H1 (cell line): ENCODE results near the gene XPNPEP1. TPM values are rescaled to one million over a fixed set of nuclear protein-coding genes. Genes with fewer than 3 reads are reported as not detected.

Source experiments
- CTCF ChIA-PET: fragments of 300-600 bp; sonication (Branson Sonifier 250); formaldehyde crosslinking; loops from one replicate; lab custom pipeline; 2021; ENCODE audit not compliant: partially characterized antibody; lab: Charles Lee
- POLR2A ChIA-PET: fragments of 300-600 bp; sonication (Branson Sonifier 250); formaldehyde crosslinking; loops from one replicate; lab custom pipeline; 2021; ENCODE audit warnings: inconsistent platforms; ENCODE audit not compliant: partially characterized antibody; lab: Charles Lee
- DNase-seq, 2 experiments: peaks; one replicate each; pipeline versions ENCODE4 v3.0.0 to v3.0.0-alpha.2; 2010 to 2022; ENCODE audit warnings: low spot score in 2 of 2, low read depth in 1 of 2, mixed read lengths in 1 of 2
- FAIRE-seq: peaks from 2 replicates; lab custom pipeline; 2011; peaks lifted over from hg19 to GRCh38; lab: Jason Lieb, UNC
- H2AFZ ChIP-seq: 2 replicates; pipeline ENCODE4 v1.8.1; 2012; ENCODE audit warnings: low read length, inconsistent platforms
- H2AK5ac ChIP-seq: 2 replicates; pipeline ENCODE4 v1.6.1; 2013; ENCODE audit warnings: low read depth, low read length
- H2BK120ac ChIP-seq: replicated peaks from 2 replicates; pipeline ENCODE3; 2013; ENCODE audit warnings: low read depth, low read length, inconsistent platforms
- H2BK12ac ChIP-seq: 2 replicates; pipeline ENCODE4 v1.6.1; 2013; ENCODE audit warnings: low read depth, low read length
- H2BK15ac ChIP-seq: 2 replicates; pipeline ENCODE4 v1.6.1; 2013; ENCODE audit warnings: low read length
- H2BK20ac ChIP-seq: 2 replicates; pipeline ENCODE4 v1.6.1; 2013; ENCODE audit warnings: low read length
- H2BK5ac ChIP-seq: 2 replicates; pipeline ENCODE4 v1.6.1; 2013; ENCODE audit warnings: low read depth, low read length
- H3K14ac ChIP-seq: 2 replicates; pipeline ENCODE4 v1.6.1; 2013; ENCODE audit warnings: inconsistent platforms; ENCODE audit not compliant: insufficient read length
- H3K18ac ChIP-seq: 2 replicates; pipeline ENCODE4 v1.6.1; 2013; ENCODE audit warnings: low read length; ENCODE audit errors: extremely low read depth
- H3K23ac ChIP-seq: 2 replicates; pipeline ENCODE4 v1.6.1; 2013; ENCODE audit warnings: inconsistent platforms; ENCODE audit not compliant: insufficient read length
- H3K23me2 ChIP-seq: 2 replicates; pipeline ENCODE4 v1.6.1; 2013; ENCODE audit warnings: low read depth, low read length
- H3K27ac ChIP-seq: 2 replicates; pipeline ENCODE4 v1.6.1; 2011; ENCODE audit warnings: low read depth, low read length, inconsistent platforms
- H3K27me3 ChIP-seq, 4 experiments: replicated peaks in 1 of 4; 1 replicate in 1 of 4; 2 replicates in 3 of 4; pipeline versions ENCODE4 v1.6.1 to v1.8.1; 2011 to 2013; ENCODE audit warnings: low read length in 3 of 4, mild to moderate bottlenecking in 3 of 4, inconsistent platforms in 2 of 4, mixed read lengths in 2 of 4, moderate library complexity in 1 of 4; ENCODE audit not compliant: control insufficient read depth in 3 of 4, insufficient read depth in 3 of 4; ENCODE audit errors: extremely low read depth in 1 of 4
- H3K36me3 ChIP-seq, 4 experiments: 2 replicates each; pipeline versions ENCODE4 v1.6.1 to v1.8.1; 2011 to 2013; ENCODE audit warnings: mild to moderate bottlenecking in 4 of 4, low read length in 3 of 4, moderate library complexity in 2 of 4, control low read depth in 1 of 4, inconsistent platforms in 1 of 4; ENCODE audit not compliant: insufficient read depth in 4 of 4, control insufficient read depth in 2 of 4
- H3K4ac ChIP-seq: replicated peaks from 2 replicates; pipeline ENCODE3; 2013; ENCODE audit warnings: low read length, low read depth, mixed read lengths, inconsistent platforms; ENCODE audit not compliant: insufficient read length
- H3K4me1 ChIP-seq, 4 experiments: replicated peaks in 1 of 4; 1 replicate in 1 of 4; 2 replicates in 3 of 4; pipeline versions ENCODE4 v1.6.1 to v1.8.1; 2011 to 2013; ENCODE audit warnings: low read length in 3 of 4, inconsistent platforms in 2 of 4, mixed read lengths in 1 of 4; ENCODE audit not compliant: insufficient read depth in 4 of 4, control insufficient read depth in 3 of 4
- H3K4me2 ChIP-seq, 2 experiments: 2 replicates each; pipeline versions ENCODE4 v1.6.1 to v1.8.1; 2011 to 2013; ENCODE audit warnings: low read depth in 2 of 2, low read length in 2 of 2, control low read depth in 1 of 2, inconsistent platforms in 1 of 2, mild to moderate bottlenecking in 1 of 2; ENCODE audit not compliant: insufficient read depth in 1 of 2
- H3K4me3 ChIP-seq, 4 experiments: fragments of 200-600, 300-600 bp in 1 of 4; sonication (generic), shearing (Covaris generic), sonication (Bioruptor Twin) in 1 of 4; 2 replicates each; pipeline versions ENCODE4 v1.5.1 to v1.8.1; 2011 to 2016; ENCODE audit warnings: low read length in 4 of 4, low read depth in 3 of 4, control low read depth in 2 of 4, inconsistent platforms in 2 of 4, mild to moderate bottlenecking in 2 of 4, mixed read lengths in 1 of 4, moderate library complexity in 1 of 4; ENCODE audit not compliant: insufficient read depth in 2 of 4; ENCODE audit errors: extremely low read depth in 1 of 4
- H3K56ac ChIP-seq: replicated peaks from 2 replicates; pipeline ENCODE3; 2013; ENCODE audit warnings: low read depth, mild to moderate bottlenecking, mixed read lengths, low read length, inconsistent platforms; ENCODE audit not compliant: insufficient read length
- H3K79me1 ChIP-seq: 2 replicates; pipeline ENCODE4 v1.6.1; 2013; ENCODE audit warnings: low read depth, low read length, control low read depth
- H3K79me2 ChIP-seq, 2 experiments: 2 replicates each; pipeline versions ENCODE4 v1.6.1 to v1.8.1; 2012 to 2013; ENCODE audit warnings: low read length in 2 of 2, mild to moderate bottlenecking in 2 of 2, inconsistent platforms in 1 of 2; ENCODE audit not compliant: insufficient read depth in 2 of 2, control insufficient read depth in 1 of 2
- H3K9ac ChIP-seq, 4 experiments: replicated peaks in 1 of 4; 1 replicate in 1 of 4; 2 replicates in 3 of 4; pipeline versions ENCODE4 v1.6.1 to v1.8.1; 2011 to 2013; ENCODE audit warnings: low read depth in 3 of 4, low read length in 3 of 4, control low read depth in 2 of 4, mild to moderate bottlenecking in 2 of 4, moderate library complexity in 2 of 4, inconsistent platforms in 1 of 4; ENCODE audit errors: extremely low read depth in 1 of 4
- H3K9me3 ChIP-seq, 2 experiments: 2 replicates each; pipeline versions ENCODE4 v1.6.1 to v1.8.1; 2012 to 2013; ENCODE audit warnings: mild to moderate bottlenecking in 2 of 2, moderate library complexity in 2 of 2, control low read depth in 1 of 2, inconsistent platforms in 1 of 2, low read depth in 1 of 2, low read length in 1 of 2, mixed read lengths in 1 of 2; ENCODE audit not compliant: insufficient read depth in 2 of 2
- H4K20me1 ChIP-seq, 2 experiments: replicated peaks in 1 of 2; 2 replicates each; pipeline versions ENCODE3 to v1.8.1; 2011 to 2013; ENCODE audit warnings: inconsistent platforms in 2 of 2, low read length in 2 of 2, mild to moderate bottlenecking in 1 of 2; ENCODE audit not compliant: insufficient read depth in 2 of 2, control insufficient read depth in 1 of 2
- H4K5ac ChIP-seq: 2 replicates; pipeline ENCODE4 v1.6.1; 2013; ENCODE audit warnings: low read length, low read depth, mixed read lengths, inconsistent platforms; ENCODE audit not compliant: insufficient read length
- H4K8ac ChIP-seq: 2 replicates; pipeline ENCODE4 v1.8.0; 2013; ENCODE audit warnings: mild to moderate bottlenecking, moderate library complexity, low read length, inconsistent platforms; ENCODE audit not compliant: insufficient read depth; ENCODE audit errors: extremely low read depth
- H4K91ac ChIP-seq: replicated peaks from 2 replicates; pipeline ENCODE3; 2013; ENCODE audit warnings: low read length, mixed read lengths, inconsistent platforms; ENCODE audit not compliant: insufficient read length
- ASH2L ChIP-seq: fragments of 200-600, 300-600 bp; sonication (generic); IDR thresholded peaks from one replicate; pipeline ENCODE4 v1.7.1; 2017; ENCODE audit warnings: low read length
- BCL11A ChIP-seq, 2 experiments: IDR thresholded peaks; one replicate each; pipeline ENCODE4 v1.6.1; 2011; ENCODE audit warnings: low read depth in 2 of 2, low read length in 2 of 2, mild to moderate bottlenecking in 2 of 2
- CHD2 ChIP-seq: IDR thresholded peaks from 2 replicates; pipeline ENCODE4 v1.6.1; 2012; ENCODE audit warnings: low read length, improper control_type of control experiment
- CTBP2 ChIP-seq: IDR thresholded peaks from 2 replicates; pipeline ENCODE4 v1.7.0; 2011; ENCODE audit warnings: borderline replicate concordance, mild to moderate bottlenecking, moderate library complexity, mixed read lengths, low read length; ENCODE audit not compliant: insufficient read depth, insufficient read length
- JUND ChIP-seq: IDR thresholded peaks from 2 replicates; pipeline ENCODE4 v1.6.1; 2011; ENCODE audit warnings: mild to moderate bottlenecking, improper control_type of control experiment, low read length
- MAFK ChIP-seq: IDR thresholded peaks from 2 replicates; pipeline ENCODE4 v1.6.1; 2012; ENCODE audit warnings: low read depth, mild to moderate bottlenecking, improper control_type of control experiment, low read length
- POLR2A ChIP-seq, 2 experiments: IDR thresholded peaks; 1 replicate in 1 of 2; 2 replicates in 1 of 2; pipeline ENCODE4 v1.6.1; 2011; ENCODE audit warnings: low read depth in 2 of 2, low read length in 2 of 2, mild to moderate bottlenecking in 2 of 2; ENCODE audit errors: control extremely low read depth in 1 of 2
- RFX5 ChIP-seq: IDR thresholded peaks from 2 replicates; pipeline ENCODE4 v1.6.1; 2011; ENCODE audit warnings: low read depth, low read length, improper control_type of control experiment, borderline replicate concordance
- SIN3A ChIP-seq, 2 experiments: IDR thresholded peaks in 1 of 2; conservative IDR thresholded peaks in 1 of 2; 2 replicates each; pipeline ENCODE4 v1.6.1; 2011 to 2012; ENCODE audit warnings: low read length in 2 of 2, improper control_type of control experiment in 1 of 2, low read depth in 1 of 2, mild to moderate bottlenecking in 1 of 2
- SP1 ChIP-seq: IDR thresholded peaks from 2 replicates; pipeline ENCODE4 v1.6.1; 2011; ENCODE audit warnings: low read depth, low read length
- SP2 ChIP-seq: IDR thresholded peaks from 2 replicates; pipeline ENCODE4 v1.6.1; 2012; ENCODE audit warnings: mild to moderate bottlenecking, low read length, inconsistent platforms
- SP4 ChIP-seq: IDR thresholded peaks from 2 replicates; pipeline ENCODE4 v1.6.1; 2012; ENCODE audit warnings: low read length, inconsistent platforms
- SRF ChIP-seq: IDR thresholded peaks from 2 replicates; pipeline ENCODE4 v1.6.1; 2011; ENCODE audit warnings: mild to moderate bottlenecking, low read depth, low read length, moderate library complexity
- SUZ12 ChIP-seq: fragments of 200-600 bp; sonication (generic); IDR thresholded peaks from 2 replicates; pipeline ENCODE4 v1.6.1; 2012; ENCODE audit warnings: mild to moderate bottlenecking, inconsistent platforms, low read length, moderate library complexity, mixed read lengths
- YY1 ChIP-seq: IDR thresholded peaks from 2 replicates; pipeline ENCODE4 v1.6.1; 2011; ENCODE audit warnings: low read depth, mild to moderate bottlenecking, low read length
- polyA plus RNA-seq, 7 experiments: library from polyadenylated mRNA; depleted of rRNA in 3 of 7; stranded (reverse) in 5 of 7; unstranded in 2 of 7; fragments of >200 nt in 5 of 7; fragments of 200-250 nt in 2 of 7; gene quantifications; 1 replicate in 5 of 7; 2 replicates in 1 of 7; 4 replicates in 1 of 7; pipeline versions ENCODE4 v1.2.1 to v1.2.3, GENCODE V29; 2011 to 2013; ENCODE audit warnings: missing spikeins in 2 of 7, mixed read lengths in 2 of 7
- total RNA-seq: library from RNA; stranded (reverse); fragmentation: NEBNext Ultra II Directional; extraction: Animal tissue kit (Norgen Biotek cat#: 25700); gene quantifications from 2 replicates; pipeline ENCODE4 v1.2.1, GENCODE V29; 2021
- TF ChIP-seq, protein P1 (sequence below): IDR thresholded peaks from 2 replicates; pipeline ENCODE4 v1.6.1; 2011; ENCODE audit warnings: low read depth, mild to moderate bottlenecking, low read length; ENCODE audit not compliant: insufficient read depth

The XPNPEP1 gene
- total and polyA plus RNA-seq, 2 of the 8 experiments (the other 6 are each of a cell fraction or from before 2014, with no cell fraction given), result 61.1 to 201 TPM

DNA sequence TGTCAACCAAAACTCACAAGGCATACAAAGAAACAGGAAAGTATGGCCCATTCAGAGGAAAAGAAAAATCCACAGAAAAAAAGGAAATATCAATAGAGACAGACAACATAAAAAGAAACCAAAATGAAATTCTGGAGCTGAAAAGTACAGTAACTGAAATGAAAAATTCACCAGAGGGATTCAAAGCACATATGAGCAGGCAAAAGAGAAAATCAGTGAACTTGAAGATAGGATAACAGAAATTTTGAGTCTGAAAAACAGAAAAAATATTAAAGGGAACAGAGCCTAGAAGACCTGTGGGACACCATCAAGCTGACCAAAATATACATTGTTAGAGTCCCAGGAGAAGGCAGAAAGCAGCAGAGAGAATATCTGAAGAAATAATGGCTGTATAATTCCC lies 60.6 kb downstream of the XPNPEP1 start:
- FAIRE-seq, result no peak
- TF ChIP-seq SIN3A (conservative IDR thresholded peaks at IDR 0.05 in 1 of 2, IDR thresholded peaks at IDR 0.05 in 1 of 2; ENCODE audit: low read depth in 1 of 2, low read length in 2 of 2) (no peak), BCL11A (IDR thresholded peaks at IDR 0.05; ENCODE audit: low read depth in 2 of 2, low read length in 2 of 2) (no peak), YY1 (no peak), POLR2A (IDR thresholded peaks at IDR 0.05; ENCODE audit: control extremely low read depth in 1 of 2, low read depth in 2 of 2, low read length in 2 of 2) (no peak), MAFK (no peak), ASH2L (no peak), SP4 (no peak), SP1 (no peak), CTBP2 (no peak), SP2 (no peak), SRF (no peak), SUZ12 (no peak), CHD2 (no peak), JUND (no peak), RFX5 (no peak)
- TF ChIP-seq, protein P1, sequence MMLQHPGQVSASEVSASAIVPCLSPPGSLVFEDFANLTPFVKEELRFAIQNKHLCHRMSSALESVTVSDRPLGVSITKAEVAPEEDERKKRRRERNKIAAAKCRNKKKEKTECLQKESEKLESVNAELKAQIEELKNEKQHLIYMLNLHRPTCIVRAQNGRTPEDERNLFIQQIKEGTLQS, result no peak

More for the DNA sequence above, 60.6 kb downstream of the XPNPEP1 start:
- H3K4me1 ChIP-seq, result peaks cover 0 to 4% (median 3%) of the 10 kb centered on the region in 4 experiments; a peak in 4 of 7 replicates
- no peak overlapping the region for H3K4me3 ChIP-seq
- no peak overlapping the region for H3K4me2 ChIP-seq
- no peaks in the 10 kb centered on the region for H3K79me2 ChIP-seq
- H4K8ac ChIP-seq, result no peak overlapping the region
- H2BK15ac ChIP-seq, result no peak overlapping the region
- H4K91ac ChIP-seq, result no peak overlapping the region
- POLR2A ChIA-PET, result interaction anchor here (0.8 to 1.0 kb wide), 2 partner anchors 8 to 24 kb away, joined by 3 read pairs; no protein-coding TSS in a partner anchor
- H3K9ac ChIP-seq, result no peak overlapping the region
- no peaks in the 10 kb centered on the region for H3K23me2 ChIP-seq
- H2BK120ac ChIP-seq, result no peak overlapping the region
- no peaks in the 10 kb centered on the region for H3K79me1 ChIP-seq
- H2BK12ac ChIP-seq, result no peak overlapping the region
- no peak overlapping the region for H2AFZ ChIP-seq
- no peaks in the 10 kb centered on the region for H3K27me3 ChIP-seq
- CTCF ChIA-PET, result interaction anchor here (1.0 to 3.6 kb wide), 3 partner anchors 11 to 22 kb away, joined by 4 to 20 read pairs (median 5); no protein-coding TSS in a partner anchor
- peaks cover 3 to 8% (median 6%) of the 10 kb centered on the region in 4 experiments; a peak in 4 of 8 replicates for H3K36me3 ChIP-seq
- H2BK20ac ChIP-seq, result no peak overlapping the region
- H2BK5ac ChIP-seq, result no peak overlapping the region
- H3K18ac ChIP-seq, result no peak overlapping the region
- no peak overlapping the region for H3K14ac ChIP-seq
- no peak overlapping the region for H3K27ac ChIP-seq
- no peak overlapping the region for H3K23ac ChIP-seq
- no peaks in the 10 kb centered on the region for H3K9me3 ChIP-seq
- no peak overlapping the region for H3K56ac ChIP-seq
- no peak overlapping the region for H2AK5ac ChIP-seq
- DNase-seq, result no peak
- H4K20me1 ChIP-seq, result no peaks in the 10 kb centered on the region
- H4K5ac ChIP-seq, result no peak overlapping the region
- H3K4ac ChIP-seq, result no peak overlapping the region
